GM21526 (cell line): Measurements from ENCODE around the gene SGCD.

Experiments used
- ATAC-seq: cut with Tn5 transposase; IDR thresholded peaks from one replicate; pipeline ENCODE4 v1.9.1; 2021; ENCODE audit warnings: moderate library complexity; ENCODE audit not compliant: unreplicated experiment, low FRiP score

SGCD gene

DNA sequence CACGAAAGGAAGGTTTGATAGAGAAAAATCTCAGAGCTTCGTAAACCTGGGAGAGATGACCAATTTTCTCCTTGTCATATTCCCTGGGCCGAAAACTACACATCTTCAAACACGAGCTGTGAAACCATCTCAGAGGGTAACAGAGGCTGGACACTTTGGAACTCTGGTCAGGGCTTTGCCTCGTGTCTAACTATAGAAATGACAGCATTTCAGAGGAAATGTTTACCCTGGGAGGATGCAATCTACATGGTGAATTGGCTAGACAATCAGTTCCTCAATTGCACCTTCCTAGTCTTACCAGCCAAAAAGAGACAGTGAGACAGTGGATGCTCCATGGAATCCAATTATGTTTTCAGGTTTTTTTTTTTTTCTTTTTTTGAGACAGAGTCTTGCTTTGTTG lies 414.6 kb downstream of the SGCD start:
- ATAC-seq = no peak

DNA sequence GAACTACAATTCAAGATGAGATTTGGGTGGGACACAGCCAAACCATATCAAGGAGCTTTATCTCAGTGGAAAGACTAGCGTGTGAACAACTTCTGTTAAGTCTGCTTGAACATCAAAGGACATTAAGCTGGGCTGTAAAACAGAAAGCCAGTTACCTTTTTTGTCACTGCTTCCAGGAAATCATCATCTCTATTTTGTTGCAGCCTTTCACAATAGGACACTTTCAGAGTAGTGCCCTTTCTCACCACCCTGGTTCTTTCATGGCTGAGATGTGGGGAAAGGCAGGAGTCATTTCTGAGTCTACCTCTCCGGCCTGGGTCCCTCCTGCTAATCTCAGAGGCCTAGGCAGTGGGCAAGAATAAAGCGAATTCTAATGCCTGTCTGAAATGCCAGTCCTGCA lies 426.9 kb downstream of the SGCD start:
- no peak for ATAC-seq

DNA sequence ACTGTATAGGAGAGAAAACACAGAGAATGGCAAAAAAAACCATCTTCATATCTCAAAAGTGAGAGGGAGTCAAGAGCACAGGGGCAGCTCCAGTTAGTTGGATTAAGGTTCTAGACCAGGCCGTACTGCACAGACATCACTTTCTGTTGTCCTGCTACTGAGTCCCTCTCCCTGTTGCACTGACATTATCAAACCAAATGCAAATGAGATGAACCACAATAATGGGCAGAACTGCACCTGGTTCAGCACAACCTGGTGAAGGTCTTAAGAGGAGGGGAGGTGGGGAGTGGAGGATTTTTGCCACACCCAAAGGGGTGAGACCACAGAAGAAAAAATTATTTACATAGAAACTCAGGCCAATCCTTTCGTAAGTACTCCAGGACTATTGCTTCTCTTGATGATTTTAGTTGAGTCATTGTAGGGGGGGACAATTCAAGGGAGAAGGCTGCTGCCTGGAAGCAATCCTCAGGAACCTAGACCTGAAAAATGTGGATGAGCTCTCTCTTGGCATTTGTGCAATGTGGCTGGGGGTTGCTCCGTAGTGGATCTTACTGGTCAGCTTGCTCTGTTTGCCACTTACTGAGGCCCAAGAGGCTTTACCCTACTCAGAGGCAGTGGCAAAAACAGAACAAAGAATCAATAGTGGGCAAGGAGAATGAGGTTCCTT lies 428.6 kb downstream of the SGCD start:
- no peak for ATAC-seq

DNA sequence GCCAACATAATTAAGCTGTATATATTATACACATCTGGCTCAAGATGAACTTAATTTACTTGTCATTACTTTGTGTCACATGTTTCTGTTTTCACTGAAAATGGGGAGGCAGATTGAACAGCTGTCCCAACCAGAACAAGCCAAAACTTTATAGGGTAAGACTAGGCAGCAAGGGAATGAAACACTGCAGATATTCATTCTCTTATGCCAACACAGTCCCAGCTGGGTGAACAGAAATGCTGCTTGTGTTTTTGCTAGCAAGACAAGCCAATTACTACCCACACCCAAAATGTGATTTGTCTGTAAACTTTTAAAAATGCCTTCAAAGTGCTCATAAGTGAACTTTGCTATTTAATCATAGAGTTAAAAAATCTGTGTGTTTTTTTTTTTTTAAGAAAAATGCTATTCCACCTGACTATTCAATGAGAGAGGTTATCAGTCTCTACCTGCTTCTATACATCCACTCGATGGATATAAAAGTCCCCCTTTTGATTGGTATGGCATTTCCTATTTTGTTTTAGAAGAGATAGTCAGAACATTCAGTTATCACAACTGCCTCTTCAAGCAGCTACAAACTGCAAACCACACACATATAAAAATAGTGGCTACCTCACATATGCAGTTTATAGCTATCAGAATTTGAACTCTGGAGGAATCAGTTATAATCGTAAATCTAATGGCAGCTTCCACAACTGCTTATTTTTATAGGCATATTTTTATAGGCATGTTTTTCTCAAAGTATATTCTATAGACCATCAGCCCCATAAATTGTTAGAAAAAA lies 431.2 kb downstream of the SGCD start:
- ATAC-seq = no peak

DNA sequence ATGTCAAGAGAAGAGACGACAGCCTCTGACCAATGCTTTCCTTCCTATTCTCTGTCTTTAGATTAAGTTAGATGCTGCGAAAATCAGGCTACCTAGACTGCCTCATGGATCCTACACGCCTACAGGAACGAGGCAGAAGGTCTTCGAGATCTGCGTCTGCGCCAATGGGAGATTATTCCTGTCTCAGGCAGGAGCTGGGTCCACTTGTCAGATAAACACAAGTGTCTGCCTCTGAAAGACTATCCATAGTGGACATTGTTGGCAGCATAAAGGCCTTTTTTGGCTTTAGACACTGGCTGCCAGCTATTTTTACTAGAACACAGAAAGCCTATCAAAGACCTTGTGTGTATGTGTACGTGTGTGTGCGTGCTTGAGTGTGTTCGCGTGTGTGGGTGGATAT lies 432.2 kb downstream of the SGCD start:
- no peak for ATAC-seq

DNA sequence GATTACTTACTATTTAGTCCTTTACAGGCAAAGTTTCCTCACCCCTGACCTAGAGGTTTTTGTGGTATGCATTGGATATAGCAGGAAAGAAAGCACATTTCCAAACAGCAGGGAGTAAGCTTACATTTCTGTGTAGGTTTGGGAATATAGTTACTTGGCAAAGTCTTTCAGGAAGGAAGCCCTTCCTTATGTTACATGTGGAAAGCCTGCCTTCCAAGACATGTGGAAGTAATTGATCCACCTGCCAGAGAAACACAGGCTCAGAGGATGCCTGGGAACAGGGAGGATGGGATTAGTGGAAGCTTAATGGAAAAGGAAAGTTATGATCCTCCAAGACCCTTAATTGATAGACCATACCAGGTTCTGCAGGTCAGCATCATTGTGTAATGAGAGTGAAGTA lies 435.8 kb downstream of the SGCD start:
- ATAC-seq = no peak

DNA sequence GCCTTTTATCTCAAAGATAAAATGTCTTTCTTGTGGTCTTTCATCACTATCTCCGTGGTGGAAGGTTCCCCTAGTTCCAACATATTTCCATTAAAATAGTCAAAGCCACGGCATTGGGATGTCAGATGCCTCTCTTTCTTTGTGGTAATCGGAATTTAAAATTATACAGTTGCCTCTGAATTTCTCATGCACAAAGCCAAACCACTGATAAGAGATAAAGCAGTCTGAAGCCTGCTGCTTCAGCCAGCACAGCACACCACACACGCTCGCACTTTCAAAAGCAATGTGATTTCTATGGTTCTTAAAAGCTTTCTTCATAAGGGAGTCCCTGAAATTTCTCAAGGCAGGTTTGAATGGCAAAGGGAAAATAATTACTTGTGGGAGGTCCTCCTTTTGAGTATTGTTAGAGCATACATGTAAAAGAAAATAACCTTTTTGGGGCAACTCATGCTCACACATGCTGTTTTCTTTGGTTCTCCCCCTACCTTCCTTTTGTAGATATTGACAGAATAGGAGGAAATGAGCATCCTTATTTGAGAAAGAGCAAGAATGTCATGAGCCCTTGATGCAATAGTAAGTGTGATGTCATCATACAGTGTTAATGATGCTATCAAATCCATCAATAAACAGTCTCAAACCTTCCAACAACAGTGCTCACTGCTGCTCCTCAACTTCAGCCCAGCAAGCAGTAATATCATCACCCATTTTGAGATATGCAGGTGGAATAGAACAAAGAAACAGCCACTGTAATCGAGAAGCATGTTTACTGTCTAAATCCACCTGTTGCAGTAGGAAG lies 437.4 kb downstream of the SGCD start:
- no peak for ATAC-seq

DNA sequence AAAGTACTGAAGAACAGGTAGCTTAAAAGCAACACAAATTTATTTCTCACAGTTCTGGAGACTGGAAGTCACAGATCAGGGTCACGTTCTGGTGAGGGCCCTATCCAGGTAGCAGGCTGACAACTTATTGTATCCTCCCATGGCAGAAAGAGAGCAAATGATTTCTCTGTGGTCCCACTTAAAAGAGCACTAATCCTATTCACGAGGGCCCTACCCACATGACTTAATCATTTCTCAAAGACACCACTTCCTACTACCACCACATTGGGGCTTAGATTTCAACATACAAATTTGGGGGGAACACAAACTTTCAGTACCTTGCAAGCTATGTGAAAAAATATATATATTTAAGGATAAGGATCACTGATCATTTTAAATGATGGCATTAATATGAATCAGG lies 447.3 kb downstream of the SGCD start:
- no peak for ATAC-seq

DNA sequence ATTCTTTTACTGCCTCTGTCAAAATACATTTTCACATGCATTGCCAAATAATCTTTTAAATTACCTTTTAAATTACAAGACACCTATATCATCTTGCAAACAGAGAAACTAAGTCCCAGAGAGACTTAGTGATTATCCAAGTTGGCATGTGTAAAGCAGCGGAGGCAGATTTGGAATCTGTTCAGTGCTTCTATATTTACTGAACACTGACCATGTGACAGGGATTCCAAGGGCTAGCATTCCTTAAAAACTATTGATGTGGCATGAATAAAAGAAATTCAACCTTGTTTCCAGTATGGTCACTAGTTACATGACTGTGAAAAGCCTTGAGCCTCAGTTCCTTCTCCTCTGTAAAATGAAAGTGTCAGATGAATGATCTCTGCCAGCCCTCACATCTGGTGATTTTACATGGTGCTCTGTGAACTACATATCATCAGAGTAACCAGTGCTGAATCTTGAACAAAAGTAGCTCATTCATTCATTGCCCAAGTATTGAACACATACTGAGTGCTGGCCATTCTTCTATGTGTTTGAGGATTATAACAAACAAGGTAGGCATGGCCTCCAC lies 451.3 kb downstream of the SGCD start:
- no peak for ATAC-seq

DNA sequence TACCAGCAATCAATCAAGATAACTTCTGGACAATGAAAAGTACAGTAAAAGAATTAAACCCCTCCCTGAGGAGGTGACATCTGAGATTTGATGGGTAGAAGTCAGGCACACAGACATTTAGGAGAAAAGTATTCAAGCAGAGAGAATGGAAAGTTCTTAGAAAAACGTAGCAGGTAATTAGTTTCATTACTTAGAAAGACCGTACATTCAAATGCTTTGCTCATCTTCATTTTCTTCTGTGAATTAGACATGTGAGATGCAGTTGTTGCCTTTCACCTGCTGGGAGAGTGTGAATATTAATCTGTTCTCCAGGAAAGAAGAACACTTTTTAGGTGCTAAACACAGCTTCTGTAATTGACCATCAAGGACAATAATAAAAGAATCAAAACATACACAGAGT lies 451.8 kb downstream of the SGCD start:
- ATAC-seq = no peak

DNA sequence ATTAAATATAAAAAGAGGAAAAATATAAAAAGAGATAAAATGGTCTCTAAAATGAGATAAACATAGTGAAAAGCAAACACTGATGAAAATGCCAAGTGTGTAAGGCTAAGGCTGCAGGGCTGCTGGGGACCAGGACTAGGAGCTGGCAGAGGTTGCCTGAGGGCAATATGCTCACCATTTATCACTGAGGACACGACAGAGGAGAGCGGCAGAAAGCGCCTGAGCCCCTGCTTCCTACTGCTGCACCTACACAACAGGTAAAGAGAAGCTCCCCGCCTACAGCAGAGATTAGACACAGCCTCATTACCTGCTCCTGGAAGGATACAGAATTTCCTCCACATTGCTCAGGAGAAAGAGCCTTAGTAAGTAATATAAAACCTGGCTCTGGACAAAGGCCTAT lies 452.5 kb downstream of the SGCD start:
- ATAC-seq = no peak

DNA sequence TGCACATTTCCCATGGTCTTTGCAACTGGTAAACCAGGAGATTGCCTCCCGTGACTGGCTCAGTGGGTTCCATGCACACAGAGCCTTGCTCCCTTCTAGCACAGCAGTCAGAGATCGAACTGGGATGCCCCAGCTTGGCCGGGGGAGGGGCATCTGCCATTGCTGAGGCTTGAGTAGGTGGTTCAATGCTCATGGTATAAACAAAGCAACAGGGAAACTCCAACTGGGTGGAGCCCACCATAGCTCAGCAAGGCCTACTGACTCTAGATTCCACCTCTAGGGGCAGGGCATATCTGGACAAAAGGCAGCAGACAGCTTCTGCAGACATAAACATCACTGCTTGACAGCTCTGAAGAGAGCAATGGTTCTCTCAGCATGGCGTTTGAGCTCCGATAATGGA lies 456.1 kb downstream of the SGCD start:
- no peak for ATAC-seq

DNA sequence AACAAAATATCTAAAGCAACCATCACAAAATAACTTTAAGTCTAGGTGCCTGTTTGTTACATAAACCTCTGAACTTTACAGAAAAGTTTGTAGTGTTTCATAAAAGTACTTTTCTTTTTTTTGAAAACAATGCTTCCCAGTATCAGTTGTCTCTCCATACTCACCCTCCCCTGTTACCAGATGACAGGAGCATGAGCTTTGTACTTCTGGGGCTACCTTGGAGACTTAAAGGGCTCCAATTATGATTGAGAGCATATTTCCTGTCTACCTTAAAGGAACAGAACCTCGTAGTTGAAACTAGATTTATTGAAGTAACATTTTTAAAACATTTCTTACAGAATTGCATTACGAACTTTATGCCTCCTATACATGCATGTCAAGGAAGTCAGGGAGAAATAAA lies 467.7 kb downstream of the SGCD start:
- no peak for ATAC-seq

DNA sequence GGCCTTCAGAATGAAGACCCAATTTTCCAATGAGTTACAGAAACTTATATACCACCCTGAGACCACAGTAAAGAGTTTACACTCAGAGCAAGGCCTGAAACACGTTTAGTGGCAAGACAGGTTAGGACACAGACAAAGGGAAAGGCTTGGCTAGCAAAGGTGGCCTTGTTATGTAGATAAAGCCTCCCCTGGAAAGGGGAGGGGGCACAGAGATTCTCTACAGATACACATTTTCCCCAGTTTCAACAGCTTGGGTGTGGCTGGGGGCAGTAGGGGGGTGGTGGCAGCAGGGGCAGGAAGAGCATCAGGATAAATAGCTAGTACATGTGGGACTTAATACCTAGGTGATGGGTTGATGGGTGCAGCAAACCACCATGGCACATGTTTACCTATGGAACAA lies 471.2 kb downstream of the SGCD start:
- ATAC-seq = no peak

DNA sequence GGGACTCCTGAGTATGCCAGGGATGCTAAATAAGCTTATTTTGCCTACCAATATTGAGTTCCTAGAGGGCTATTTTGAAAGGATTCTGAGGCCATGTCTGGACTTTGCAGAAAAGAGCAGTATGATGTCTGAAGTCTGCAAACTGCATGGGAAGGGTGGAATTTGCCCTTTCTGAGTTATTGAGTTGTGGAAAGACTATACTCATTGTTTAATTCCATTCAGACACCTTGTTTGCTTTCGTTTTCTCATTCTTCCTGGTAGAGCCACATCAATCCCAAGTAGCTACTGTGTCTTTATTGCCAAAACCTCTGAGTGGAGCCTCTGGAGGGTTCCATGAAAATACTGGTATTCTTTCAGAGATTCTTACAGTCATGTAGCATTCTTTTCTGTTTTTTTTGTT lies 472.2 kb downstream of the SGCD start:
- no peak for ATAC-seq

DNA sequence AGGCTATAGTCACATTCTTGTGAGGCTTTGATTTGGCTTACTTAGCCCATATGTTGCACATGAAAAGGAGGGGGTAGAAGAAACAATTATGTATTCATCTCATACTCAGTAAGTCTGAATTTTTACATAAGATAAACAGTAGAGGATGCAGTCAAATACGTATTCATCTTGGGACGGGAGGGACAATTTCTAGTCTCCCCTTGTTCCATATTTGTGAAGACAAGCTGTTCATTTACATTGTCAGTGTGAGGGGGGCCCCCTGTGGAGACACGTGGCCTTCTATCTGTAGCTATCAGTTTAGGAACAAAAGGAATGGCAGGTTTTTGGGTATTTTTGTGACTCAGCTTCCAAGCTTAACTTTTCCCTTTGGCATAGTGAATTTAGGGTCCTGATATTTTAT lies 474.0 kb downstream of the SGCD start:
- no peak for ATAC-seq

DNA sequence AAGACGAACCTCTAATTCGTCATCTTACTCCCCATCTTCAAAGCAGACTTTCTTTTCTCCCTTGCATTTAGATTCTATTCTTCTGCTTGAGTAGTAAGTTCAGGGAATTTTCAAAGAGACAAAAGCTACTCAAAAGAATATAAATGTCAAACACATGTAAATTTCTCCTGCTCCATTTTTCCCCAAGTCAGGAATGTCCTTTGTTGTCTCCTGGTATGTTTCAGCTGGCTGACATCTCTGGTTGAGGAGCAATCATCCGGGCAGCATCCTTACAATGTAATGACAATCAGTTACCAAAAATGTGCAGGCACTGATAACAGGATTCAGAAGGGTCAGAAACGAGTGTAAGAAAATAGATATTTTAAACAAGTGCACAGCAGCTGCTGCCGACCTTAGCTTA lies 475.5 kb downstream of the SGCD start:
- ATAC-seq = no peak

DNA sequence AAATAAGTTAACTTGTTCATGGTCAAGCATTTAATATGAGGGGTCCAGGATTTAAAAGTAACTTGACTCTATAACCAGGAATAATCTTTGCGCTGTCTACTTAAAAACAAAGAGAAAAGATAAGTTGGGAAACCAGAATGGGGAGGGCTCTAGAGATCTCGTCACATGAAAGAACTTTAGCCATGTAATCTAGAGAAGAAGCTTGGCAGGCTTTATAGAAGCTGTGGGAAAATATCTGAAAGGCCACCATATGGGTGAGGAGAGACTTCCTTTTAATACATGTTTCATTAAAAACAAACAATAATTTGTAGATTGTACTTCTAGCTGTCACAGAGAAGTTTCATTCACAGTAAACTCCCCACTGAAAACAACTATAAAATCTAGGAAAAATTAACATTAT lies 476.4 kb downstream of the SGCD start:
- no peak for ATAC-seq

DNA sequence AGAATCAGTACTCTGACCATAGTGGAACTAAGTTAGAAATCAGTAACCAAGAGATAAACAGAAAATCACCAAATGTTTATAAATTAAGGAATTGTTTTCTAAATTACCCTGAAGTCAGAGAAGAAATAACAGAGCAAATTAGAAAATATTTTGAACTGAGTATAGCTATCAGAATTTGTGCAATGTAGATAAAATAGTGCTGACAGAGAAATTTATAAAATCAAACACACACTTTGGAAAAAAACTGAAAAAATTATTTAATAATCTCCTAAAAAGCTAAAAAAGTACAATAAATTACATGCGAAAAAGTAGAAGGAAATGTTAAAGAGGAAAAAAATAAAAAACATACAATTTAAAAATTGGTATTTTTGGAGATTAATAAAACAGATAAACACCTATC lies 486.0 kb downstream of the SGCD start:
- ATAC-seq = no peak

DNA sequence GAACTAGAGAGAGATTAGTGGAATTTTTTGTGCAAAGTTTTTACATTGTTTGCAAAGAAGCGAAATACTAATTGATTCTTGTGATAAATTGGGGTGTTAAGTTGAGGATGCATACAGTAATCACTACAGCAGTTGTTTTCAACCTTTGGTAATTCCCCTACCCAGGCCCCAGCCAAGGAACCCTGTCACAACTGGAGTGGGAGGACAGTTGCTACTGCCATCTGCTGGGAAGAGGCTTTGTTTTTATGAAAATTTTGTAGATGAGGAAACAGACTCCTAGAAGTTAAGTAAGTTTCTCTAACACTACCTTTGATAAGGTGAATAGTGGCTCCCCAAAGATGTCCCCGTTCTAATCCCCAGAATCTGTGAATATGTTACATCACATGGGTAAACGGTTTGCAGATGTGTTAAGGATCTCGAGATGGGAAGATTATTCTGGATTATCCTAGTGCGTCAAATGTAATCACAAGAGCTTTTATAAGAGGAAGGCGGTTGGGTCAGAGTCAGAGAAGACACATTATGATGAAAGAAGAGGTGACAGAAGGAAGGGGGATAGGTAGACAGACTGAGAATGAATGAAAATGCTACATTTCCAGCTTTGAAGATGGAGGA lies 489.1 kb downstream of the SGCD start:
- peak; percentile 71 for ATAC-seq
